ENCODE data around the gene PCSK1. TPM values are rescaled to one million over a fixed set of nuclear protein-coding genes. Genes with fewer than 3 reads are reported as not detected.

PCSK1 gene
- total RNA-seq: 0.15 and 0.17 TPM in 2 replicates

DNA sequence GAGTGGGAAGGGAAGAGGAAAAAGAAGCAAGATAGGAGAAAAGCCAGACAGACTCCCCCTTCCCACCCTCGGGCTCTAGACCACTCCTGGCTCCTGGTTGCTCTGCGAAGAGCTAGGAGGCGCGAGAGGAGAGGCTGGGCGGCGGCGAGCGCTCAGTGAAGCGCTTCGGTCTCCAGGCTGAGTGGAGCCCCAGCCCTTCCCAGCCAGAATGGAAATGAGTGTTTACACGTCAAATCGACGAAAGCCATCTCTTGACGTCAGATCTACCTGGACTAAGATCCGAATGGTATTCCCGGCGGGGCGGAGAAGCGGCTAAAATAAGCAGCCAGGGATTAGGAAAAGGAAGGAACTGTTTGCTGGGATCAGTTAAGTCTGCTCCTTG, at the start of gene PCSK1:
Gene PCSK1 (minus strand): TSS at position 183 of the 382 bp plus-strand sequence. CDS start 206 bp downstream, outside the sequence.

Other genes starting within 250 kb of the PCSK1 start
- gene CAST, start 229.1 kb upstream of the PCSK1 start, total RNA-seq: 200 and 321 TPM in 2 replicates